Stimulated activated CD4-positive, alpha-beta T cell treated with anti-CD3 and anti-CD28 coated beads, Interleukin-4, amount 100 ng/mL, for 24 hours (primary cell): Measurements from ENCODE around the gene ADORA1.

Experiments
- DNase-seq: peaks from one replicate; pipeline ENCODE4 v3.0.0-alpha.2; 2020

The ADORA1 gene

GRCh38 chr1:203161703-203162102 lies 34.2 kb downstream of the ADORA1 start:
- no peak for DNase-seq

DNA sequence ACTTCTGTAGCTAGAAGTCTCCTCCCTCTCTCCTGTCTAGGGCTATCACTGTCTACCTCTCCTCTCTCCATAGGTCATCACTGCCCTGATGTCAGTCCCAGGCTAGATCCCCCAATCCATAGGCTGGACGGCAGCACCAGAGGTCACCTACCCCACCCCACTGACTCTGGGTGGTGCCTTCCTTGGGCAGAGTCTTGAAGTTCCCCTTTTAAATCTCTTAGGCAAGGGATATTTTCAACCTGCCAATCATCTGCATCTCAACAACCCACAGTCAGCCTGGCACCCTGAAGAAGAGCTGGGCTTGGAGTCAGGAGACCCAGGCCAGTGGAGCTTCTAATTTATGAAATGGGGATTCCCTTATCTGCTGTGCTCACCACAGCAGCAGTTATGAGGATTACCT lies 34.9 kb downstream of the ADORA1 start:
- DNase-seq, result no peak

DNA sequence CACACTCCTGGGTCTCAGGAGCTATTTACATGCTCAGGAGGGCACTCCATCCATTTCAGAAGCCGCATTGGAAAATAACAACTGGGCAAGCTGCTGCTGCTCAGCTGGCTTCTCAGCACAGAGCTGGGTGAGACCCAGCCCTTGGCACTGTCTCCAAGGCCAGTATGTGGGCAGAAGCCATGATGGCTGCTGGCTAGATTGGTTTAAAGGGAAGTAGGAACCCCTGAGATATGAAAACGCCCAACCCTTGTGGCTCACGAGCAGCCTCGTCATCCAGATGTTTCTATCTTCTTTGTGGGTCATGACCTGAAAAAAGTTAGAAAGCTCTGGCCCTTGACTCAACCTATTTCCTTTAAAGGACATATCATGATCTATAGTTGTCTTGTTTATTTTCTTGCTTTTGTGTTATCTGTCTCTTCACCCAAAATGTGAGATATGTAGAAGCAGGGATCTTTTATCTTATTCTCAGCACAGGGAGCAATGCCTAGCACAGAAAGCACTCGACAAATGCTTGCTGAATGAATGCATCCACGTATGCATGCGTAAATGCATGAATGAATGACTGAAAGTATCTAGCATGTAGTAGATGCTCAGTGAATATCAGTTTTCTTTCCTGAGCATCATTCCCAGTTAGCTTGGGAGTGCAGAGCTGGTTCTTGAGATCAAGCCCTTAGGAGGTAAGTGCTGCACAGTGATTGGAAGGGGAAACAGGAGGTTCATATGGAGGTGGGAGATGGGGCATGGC lies 36.5 kb downstream of the ADORA1 start:
- no peak for DNase-seq

GRCh38 chr1:203165101-203165799 lies 37.7 kb downstream of the ADORA1 start:
- no peak for DNase-seq

- no peak for DNase-seq
These were observed 38.3 kb downstream of the ADORA1 start for GRCh38 chr1:203165800-203166161.

- DNase-seq, result no peak
These were observed 38.8 kb downstream of the ADORA1 start for GRCh38 chr1:203166192-203166940.

- DNase-seq, result no peak
These were observed 39.7 kb downstream of the ADORA1 start for GRCh38 chr1:203167026-203167912.

- DNase-seq, result no peak
These were observed 40.3 kb downstream of the ADORA1 start for GRCh38 chr1:203167913-203168200.

- no peak for DNase-seq
These were observed 40.8 kb downstream of the ADORA1 start for GRCh38 chr1:203168256-203168786.

- no peak for DNase-seq
These were observed 41.5 kb downstream of the ADORA1 start for GRCh38 chr1:203168991-203169390.

- DNase-seq, result no peak
These were observed 42.4 kb downstream of the ADORA1 start for GRCh38 chr1:203169770-203170520.

- no peak for DNase-seq
These were observed 43.3 kb downstream of the ADORA1 start for GRCh38 chr1:203170625-203171330.

DNA sequence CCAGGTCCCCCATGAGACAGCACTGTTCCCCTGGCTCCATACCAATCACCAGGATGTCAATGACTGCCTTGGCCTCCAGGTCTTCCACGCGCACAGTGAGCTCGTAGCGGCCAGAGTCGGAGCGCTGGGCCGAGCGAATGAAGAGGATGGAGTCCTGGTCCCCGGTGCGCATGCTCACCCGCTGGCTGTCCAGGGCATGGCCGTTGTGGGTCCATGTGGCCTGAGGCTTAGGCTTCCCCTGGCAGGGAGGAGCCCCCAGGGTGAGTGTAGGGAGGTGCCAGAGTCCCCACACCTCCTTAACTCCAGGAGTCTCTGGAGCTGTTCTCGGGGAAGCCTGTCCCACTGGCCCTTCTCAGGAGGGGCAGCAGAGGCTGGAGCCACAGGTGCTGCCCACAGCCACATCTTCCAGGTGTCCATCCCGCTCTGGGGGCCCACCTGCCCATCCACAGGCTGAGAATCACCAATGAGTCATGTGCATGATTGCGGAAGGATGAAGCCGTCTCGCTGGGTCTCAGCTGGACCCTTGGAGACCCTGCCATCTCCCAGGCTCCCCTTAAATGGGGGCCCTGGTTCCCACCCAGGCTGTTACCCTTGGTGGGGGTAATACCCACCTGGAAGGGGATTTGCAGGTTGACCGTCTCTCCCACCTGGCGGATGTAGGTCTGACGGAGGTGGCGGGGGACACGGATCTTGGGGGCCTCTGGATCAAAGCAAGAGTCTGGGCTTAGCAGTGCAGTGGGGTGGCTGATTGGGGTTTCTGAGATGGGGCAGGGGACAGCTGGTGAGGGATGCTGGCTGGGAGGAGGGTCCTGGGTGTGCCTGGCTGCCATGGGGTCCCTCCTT lies 44.0 kb downstream of the ADORA1 start:
- no peak for DNase-seq

- peak; percentile 52 for DNase-seq
These were observed 44.9 kb downstream of the ADORA1 start for GRCh38 chr1:203172184-203173010.

- DNase-seq, result no peak
These were observed 45.6 kb downstream of the ADORA1 start for GRCh38 chr1:203173011-203173555.

- no peak for DNase-seq
These were observed 46.0 kb downstream of the ADORA1 start for GRCh38 chr1:203173566-203173965.

DNA sequence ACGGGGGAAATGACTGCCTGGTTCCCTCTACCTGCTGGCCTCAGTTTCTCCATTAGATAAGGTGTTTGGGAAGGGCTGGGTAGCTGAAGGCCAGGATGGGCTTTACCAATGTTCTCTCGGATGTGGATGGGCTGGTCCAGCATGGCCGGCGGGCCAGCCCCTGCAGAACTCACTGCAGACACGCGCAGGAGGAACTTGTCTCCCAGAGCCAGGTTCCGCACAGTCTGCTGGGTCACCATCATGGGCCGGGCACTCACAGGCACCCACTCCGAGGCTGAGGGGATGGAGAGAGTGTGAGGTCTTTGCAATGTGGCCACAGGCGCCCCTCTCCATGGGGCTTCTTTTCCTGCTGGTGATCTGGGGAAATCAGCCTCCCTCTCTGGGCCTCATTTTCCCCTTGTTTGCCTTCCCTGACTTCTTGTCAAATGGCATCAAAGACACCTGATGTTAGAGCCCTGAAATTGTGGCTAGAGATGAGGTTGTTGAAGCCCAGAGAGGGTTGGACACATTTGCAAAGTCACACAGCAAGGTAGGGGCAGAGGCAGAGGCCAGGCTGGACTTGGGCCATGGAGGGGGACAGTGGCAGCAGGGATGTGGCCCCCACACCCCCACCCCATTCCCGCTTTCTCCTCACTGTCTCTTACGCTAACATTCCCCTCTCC lies 46.9 kb downstream of the ADORA1 start:
- DNase-seq, result no peak

GRCh38 chr1:203175237-203175826 lies 47.8 kb downstream of the ADORA1 start, which contains the start of gene MYBPH:
Gene MYBPH, minus strand, starts transcription at chr1:203175826. Its CDS starts 71 bp downstream, at chr1:203175755.
- no peak for DNase-seq
